Measurements from ENCODE around the gene SLC25A25.
A peak's percentile ranks its signal among the peaks of the same experiment; 100 is the strongest.
"Not testable (repeated sequence)": the region's sequence is repeated elsewhere in the genome, so short reads cannot be mapped to it uniquely, and the experiment has no call there.

SLC25A25 gene

DNA sequence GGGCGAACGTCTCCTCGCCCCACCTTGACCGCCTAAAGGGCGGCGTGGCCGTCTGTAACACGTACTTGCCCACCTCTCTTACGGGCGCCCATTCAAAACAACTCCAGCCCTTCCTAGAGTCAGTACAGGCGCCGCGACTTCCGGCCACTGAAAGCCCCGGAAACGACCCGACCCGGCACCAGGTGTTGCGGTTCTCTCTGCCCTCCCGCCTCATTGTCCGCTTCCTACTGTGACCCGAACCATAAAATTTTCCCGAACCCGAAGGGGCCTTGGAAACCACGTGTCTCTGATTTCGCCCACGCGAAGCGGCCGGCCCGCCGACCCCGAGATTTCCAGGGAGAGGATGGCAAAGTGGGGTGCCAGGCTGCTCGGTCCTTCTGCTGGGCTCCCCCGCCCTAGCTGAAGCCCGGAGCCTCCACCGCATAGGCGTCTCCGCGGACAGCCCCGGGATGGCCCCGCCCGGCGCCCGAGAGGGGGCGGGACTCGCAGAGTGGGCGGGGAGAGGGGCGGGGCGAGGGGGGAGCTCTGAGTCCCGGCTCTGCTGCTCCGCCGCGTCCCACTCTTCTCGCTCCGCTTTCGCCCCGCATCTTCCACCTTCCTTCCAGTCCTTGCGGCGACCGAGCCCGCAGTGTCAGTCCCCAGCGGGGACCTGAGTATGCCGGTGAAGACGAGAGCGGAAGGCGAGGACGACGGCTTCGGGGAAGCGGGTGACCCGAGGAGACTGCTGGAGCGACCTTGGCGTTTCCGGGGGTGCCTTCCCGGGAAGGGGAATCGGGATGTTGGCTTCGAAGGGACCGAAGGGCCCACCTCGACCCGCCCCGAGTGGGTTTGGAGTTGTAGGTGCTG, 60.2 kb downstream of the SLC25A25 start:
- DNase-seq, result peak; percentile 89

DNA sequence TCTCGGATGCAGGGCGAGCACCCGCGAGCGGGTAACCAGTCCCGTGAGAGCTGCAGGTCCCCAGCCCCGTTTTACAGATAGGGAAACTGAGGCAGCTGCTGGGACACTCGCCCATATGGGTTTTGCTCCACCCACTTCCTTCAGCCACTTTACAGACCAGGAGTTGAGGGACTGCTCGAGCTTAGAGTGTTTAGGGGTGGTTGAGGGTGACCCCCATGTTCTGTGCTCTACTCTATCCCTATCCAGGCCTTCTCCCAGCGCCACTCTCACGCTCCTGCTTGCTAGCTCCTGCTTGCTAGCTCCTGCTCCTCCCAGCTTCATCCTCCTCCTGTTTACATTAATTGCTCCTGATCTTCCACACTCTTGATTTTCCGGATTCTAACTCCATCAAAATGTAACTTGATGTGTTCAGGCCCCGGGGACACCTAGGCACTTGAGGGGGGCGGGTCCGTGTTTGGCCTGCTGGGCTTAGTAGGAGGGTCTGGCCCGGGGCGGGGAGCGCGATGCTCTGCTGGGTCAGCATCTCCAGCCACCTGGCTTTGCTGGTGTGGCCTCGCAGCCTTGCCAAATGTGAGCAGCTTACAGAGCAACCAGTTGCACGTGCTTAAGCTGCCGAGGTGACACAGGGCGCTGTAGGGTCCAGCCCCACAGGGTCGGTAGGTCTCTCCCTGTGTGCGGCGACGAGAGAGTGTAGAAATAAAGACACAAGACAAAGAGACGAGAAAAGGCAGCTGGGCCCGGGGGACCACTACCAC, 61.0 kb downstream of the SLC25A25 start:
- DNase-seq, result no peak

DNA sequence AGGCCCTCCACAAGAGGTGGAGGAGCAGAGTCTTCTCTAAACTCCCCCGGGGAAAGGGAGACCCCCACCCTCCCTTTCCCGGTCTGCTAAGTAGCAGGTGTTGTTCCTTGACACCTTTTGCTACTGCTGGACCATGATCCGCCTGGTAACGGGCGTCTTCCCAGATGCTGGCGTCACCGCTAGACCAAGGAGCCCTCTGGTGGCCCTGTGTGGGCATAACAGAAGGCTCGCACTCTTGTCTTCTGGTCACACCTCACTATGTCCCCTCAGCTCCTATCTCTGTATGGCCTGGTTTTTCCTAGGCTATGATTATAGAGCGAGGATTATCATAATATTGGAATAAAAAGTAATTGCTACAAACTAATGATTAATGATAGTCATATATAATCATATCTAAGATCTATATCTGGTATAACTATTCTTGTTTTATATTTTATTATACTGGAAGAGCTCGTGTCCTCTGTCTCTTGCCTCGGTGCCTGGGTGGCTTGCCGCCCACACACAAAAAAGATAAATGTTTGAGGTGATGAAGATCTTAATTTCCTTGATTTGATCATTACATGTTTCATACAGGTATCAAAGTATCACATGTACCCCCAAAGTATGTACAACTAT, 62.1 kb downstream of the SLC25A25 start:
- peak; percentile 35 for DNase-seq

DNA sequence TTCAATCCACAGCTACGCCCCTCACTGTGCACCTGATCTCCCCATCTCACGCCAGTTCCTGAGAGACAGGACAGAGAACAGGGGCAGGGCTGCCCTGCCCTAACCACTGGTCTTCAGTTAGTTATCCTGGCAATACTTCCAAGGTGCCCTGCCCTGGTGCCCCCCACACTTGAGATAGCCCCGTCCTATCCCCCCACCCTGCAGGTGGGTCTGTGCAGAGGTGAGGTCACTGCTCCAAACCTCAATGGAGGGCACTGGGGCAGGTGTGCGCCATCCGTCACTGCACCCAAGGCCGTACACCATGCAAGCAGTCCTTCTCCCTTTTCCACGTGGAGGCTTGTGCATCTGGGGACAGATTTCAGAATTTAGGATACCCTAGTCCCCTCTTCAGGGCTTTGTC, 62.6 kb downstream of the SLC25A25 start:
- DNase-seq, result not testable (repeated sequence)

DNA sequence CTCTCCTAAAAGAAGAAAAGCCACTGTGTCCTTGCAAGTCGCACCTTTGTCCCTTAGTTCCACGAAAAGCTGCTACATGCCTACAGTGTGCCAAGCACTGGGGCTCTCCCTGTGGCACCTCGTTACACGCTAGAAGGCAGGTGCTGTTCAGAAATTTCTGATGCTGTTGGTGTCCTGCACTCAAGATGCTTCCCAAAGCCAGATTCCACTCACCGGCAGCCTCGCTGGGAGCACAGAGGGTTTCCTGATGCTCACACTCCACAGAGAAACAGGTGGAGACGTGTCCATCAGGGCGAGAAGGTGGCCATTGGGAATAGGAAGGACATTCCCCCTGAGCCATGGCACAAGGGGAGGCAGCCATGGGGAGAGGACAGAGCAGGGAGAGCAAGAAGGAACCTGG, 63.3 kb downstream of the SLC25A25 start:
- not testable (repeated sequence) for DNase-seq

DNA sequence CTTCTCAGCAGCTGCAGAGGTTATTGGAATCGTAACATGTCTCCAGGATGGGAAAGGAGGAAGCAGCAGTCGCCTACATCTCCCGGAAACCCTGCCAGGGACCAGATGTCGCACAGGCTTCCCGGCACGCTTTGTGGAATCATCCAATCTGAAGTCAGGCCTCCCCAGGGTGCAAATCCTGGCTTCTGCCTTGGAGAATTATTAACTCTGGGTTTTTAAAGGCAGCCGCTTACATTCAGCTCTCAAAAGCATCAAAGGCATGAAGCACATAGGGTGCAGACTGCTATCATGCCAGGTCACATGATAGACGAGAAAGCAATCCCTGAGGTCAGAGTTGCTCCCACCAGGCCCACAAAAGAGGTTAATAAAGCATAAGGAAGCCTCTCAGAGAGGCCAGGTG, 64.1 kb downstream of the SLC25A25 start:
- not testable (repeated sequence) for DNase-seq

DNA sequence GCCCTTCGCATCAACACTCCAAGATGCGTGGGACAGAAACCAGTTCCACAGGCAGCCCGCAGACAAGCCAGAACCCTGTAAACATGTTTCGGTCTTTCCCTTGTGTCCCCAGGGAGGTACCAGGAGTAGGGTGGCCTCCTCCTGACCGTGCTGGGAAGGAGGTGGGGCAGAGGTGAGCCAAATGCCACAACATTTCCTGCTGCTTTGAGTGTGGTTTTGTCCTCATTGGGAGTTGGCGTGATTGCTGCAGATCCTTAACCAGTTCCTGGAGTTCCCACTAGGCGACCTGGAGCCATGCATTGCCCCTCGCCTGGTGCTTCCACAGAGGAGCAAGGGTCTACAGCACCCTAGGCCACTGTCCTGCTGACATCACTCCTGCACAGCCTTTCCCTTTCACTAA, 67.5 kb downstream of the SLC25A25 start:
- not testable (repeated sequence) for DNase-seq

DNA sequence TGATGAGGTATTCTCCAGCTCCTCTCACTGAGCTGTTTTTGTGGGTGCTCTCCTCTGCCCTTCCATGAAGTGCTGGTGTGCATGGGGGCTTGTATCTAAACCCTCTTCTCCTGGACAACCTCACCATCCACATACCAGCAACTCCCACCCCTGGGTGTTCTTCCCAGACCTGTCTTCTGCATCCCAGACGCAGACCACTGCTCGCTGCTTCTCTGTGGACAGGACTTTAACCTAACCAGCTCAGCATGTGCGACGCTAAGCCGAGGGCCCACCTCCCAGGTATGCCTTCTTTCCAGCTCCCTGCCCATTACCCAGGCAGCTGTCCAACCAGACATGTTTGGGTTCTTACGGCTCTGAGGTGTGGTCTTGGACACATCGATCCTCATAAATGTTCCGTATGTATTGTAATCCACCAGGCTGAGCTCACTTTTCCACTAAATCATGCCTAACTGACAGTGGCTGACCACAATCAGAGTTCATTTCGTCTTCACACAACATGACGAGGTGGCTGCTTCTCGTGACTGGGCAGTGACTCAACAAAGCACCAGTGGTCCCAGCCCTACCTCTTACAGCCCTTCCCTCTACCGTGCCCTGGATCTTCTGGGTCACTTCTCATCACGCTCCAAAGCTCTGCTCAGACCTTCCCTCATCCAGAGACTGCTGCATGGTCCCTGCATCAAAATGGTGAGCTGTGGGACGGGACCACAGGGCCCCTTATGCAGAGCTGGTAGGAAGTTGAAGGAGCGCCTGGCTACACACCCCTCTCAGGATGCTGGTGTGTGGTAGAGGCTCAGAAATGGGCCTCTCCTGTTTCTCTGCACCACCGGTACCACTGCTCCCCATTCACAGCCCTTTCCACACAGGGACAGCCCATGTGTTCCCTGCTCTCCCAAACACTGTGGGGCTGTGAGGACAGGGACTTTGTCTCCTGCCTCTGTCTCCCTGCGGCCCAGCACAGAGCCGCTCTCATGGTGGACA, 69.1 kb downstream of the SLC25A25 start:
- no peak for DNase-seq

DNA sequence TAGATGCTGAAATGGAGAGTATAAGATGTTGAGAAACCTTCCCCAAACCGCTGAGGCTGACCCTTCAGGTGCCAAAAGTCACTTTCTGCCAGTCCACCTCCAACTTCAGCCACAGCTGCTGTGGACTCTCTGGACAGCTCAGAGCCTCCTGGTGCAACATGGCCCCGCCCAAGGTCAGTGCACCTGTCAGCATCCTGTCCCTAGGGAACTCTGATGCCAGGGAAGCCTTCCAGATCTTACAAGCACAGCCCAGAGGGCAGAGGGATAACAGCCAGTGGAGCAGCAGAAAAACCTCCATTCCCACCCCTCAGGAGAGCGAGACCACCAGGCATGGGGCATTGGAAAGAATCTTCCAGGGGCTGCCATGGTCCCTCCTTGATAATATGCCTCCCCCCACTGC, 70.0 kb downstream of the SLC25A25 start:
- DNase-seq, result no peak

DNA sequence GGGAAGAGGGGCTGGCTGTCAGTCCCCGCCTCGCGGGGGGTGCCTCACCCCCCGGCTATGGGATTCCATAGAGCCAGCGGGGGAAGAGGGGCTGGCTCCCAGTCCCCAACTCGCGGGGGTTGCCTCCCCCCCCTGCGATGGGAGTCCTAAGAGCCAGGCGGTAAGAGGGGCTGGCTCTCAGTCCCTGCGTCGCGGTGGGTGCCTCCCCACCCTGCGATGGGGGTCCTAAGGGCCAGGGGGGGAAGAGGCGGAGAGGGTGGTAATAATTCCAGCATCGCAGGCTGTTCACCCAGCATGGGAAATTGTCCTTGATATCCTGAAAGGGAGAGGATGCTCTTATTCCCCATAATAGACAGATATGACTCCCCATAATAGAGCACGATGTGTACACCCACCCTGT, 71.6 kb downstream of the SLC25A25 start:
- no peak for DNase-seq

DNA sequence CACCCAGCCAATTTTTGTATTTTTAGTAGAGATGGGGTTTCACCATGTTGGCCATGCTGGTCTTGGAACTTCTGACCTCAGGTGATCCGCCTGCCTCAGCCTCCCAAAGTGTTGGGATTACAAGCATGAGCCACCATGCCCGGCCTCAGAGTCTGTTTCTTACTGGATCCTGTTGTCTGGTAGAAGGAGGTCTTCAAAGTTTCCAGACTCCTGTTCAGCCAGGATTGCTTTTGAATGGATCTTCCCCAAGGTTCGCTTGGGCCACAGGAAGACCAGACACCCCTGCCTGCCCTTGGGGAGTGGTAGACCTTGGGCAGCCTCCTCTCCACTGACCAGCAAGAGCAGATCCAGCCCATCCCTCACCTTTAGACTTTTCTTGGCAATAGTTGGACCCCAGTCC, 73.6 kb downstream of the SLC25A25 start:
- DNase-seq, result no peak

DNA sequence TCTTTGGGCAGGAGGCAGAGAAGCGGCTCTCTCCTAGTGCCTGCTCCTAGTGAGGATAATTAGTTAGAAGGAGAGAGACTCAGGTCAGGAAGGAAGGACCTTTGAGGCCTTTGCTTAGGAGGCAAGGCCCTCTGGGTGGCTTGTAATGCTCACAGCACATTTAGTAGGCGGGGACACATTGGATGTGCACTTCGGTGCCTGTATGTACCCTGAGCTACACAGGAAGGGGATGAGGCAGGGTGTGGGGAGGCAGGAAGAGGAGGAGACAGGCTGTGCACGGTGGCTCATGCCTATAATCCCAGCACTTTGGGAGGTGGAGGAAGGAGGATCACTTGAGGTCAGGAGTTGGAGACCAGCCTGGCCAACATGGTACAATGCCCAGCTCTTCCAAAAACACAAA, 74.0 kb downstream of the SLC25A25 start:
- DNase-seq, result no peak

DNA sequence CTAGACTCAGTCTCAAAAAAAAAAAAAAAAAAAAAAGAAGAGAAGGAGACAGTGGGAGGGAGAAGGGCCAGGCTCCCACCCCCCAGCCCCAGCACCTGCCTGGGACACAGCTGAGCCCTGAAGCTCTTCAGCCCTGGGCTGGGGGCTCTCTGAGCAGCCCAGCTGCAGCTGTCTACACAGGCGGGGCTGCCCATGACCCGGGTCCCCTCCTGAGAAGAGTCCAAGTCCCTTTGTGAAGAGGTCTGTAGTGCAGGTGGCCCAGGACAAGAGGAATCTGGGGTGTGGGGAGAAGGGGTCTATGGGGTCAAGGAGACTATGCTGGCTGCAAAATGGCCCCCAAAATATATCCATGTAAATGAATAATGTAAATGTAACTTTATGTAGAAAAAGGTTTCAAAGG, 74.6 kb downstream of the SLC25A25 start:
- DNase-seq, result no peak

DNA sequence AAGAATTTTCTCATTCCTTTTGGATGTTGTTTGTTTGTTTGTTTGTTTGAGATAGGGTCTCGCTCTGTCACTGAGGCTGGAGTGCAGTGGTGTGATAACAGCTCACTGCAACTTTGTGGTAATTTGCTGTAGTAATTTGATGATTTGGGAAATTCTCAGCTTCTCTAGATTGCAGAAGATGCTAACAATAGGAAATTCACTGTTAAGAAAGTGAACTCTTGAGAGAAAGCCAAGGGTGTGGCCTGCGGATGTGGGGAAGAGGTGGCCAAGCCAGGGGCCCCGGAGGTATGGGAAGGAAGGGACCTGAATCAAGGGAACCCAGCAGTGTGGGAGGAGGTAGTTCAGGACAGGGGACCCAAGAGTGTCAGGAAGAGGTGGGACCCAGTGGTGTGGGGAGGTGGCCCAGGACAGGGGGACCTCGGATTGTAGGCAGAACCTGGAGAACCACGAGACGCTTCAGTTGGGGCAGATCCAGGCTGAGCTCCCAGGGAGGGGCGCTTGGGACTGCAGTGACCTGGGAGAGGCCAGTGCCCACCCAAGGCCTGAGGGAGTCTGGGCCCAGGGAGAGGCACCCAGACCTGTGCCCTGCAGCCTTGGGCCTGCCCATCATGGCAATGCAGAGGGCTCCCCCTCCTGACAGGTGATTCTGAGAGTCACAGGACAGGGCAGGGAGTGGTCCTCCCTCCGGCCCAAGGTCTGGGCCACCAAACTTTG, 75.7 kb downstream of the SLC25A25 start:
- no peak for DNase-seq

DNA sequence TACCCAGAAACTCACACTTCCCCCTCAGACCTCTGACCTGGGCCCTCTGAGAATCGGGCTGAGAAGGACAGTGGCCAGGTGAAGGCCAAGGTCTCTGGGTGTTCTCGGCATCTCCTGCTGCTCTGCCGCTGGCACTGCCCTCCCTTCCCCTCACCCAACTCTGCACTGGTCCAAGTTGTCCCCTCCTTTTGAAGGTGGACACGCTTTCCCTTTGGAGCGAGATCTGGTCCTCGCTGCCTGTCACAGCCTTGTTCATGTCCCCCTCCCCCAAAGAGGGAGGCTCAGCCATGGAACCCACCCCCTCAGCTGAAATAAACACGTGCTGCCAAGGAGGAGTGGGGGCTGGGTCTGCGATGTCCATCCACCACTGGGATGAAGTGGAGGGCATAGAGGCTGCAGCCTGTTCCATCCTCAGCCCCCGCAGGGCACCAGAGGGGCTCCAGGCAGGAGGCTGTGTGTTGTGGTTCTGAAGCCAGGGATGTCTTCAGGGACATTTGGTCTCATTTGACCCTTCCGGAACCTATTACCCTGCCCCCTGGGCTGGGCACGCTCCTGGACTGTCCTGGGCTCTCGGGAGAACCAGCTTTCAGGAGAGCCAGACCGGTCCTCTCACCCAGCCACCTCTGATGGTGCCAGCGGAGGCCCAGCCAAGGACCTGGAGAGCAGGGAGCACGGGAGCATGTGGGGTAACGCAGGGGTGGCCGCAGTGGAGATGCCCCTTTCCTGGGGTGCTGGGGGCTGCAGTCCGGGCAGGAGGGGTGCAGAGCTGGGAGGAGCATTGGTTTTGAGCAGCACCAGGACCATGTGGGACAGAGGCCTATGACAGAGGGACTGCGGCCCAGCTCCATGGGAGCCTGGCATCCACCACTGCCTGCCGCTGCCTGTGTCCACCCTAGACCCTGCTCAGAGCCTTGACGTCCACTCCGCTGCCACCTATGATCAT, 76.5 kb downstream of the SLC25A25 start:
- DNase-seq, result no peak

DNA sequence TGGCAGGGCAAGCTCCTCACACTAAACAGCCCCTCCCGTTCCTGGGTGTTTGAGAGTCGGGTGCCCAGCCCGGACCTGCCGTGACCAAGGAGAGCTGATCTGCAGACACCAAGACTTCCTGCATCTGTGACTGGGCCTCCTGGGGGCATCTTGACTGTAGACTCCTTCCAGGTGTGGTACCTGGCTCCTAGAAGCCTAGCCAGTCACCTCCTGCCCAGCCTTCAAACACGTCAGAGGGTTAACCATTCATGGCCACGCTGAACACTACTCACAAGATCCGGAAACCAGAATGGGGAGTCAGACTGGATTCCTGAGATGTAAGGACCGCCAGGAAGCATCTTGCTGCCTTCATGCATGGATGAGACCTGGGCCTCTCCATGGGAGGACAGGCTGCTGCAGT, 77.5 kb downstream of the SLC25A25 start:
- no peak for DNase-seq

DNA sequence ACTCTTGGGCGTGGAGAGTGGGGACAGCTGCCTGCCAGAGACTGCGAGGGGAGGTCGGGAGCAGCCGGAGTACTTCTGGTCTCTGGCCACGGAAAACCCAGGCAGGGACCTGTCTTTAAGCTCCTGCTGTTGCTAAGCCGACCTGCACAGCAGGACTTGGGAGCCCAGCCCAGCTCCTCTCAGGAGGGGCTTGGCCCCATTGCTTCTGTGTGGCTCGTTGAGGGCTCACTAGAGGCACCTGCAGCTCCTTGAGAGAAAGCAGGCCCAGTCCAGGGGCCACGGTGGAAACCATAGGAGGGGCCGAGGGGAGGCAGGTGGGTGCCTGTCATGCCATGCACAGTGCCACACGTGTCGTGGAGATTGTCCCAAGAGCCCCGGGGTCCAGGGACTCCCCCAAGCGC, 77.9 kb downstream of the SLC25A25 start:
- DNase-seq, result no peak

DNA sequence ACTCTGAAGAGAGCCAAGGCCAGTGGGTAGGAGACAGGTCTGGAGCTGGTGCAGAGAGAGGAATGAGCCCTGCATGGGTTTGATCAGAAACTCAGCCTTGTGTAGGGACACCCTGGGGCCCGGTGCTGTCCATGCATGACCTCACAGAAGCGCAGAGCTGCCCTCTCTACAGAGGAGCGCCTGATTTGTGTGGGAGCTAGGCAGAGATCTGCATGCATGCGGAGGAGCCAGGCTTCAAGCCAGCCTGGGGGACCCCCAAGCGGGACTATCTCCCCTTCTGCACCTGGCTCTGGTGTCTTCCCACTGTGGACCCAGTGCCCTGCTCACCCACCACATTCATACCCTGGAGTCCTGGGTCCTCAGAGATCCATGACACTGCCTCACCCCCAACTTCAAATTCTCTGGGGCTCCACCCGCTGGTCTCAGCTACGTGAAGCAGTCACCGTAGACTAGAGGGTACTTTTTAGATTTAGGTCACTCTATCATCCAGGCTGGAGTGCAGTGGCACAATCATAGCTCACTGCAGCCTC, 78.6 kb downstream of the SLC25A25 start:
- no peak for DNase-seq

DNA sequence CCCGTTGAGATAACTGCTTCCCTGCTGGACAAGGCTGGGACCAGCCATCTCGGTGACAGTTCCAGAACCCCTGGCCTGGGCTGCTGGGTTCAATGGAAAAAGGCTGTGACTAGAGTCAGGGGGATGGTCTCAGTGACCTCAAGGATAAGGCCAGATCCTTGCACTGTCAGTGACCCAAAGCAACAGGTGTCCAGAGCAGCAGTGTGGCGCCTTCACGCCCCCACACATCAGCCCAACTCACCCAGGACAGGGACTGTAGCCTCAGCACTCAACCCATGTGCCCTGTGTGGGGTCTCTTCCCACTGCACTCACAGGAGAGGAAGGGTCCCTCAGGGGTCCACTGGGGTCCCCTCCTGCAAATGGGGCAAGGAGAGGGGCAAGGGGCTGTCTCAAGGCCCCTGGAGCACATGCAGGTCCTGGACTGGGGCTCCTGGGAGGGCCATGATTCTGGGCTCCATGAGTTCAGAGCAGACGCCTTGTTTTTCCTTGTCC, 80.5 kb downstream of the SLC25A25 start:
- DNase-seq, result no peak
